DMS114 treated with DMSO at 0.1 percent for 48 hours (cell line): Measurements from ENCODE around the gene C19orf81.
A peak's percentile ranks its signal among the peaks of the same experiment; 100 is the strongest.
"Not testable (repeated sequence)": the region's sequence is repeated elsewhere in the genome, so short reads cannot be mapped to it uniquely, and the experiment has no call there.

Source experiments
- DNase-seq: peaks from one replicate; lab custom pipeline; 2025; ENCODE audit not compliant: unreplicated experiment; lab: John Stamatoyannopoulos, UW

The C19orf81 gene

GRCh38 chr19:50649433-50650391 lies at the start of gene C19orf81:
TSS of gene C19orf81 (plus strand) at chr19:50649445. CDS start at chr19:50649445, 0 bp downstream.
- DNase-seq, result no peak

- no peak for DNase-seq
Measured at GRCh38 chr19:50601407-50602088, 47.7 kb upstream of the C19orf81 start.

GRCh38 chr19:50602089-50602422 lies 47.2 kb upstream of the C19orf81 start:
- no peak for DNase-seq

DNA sequence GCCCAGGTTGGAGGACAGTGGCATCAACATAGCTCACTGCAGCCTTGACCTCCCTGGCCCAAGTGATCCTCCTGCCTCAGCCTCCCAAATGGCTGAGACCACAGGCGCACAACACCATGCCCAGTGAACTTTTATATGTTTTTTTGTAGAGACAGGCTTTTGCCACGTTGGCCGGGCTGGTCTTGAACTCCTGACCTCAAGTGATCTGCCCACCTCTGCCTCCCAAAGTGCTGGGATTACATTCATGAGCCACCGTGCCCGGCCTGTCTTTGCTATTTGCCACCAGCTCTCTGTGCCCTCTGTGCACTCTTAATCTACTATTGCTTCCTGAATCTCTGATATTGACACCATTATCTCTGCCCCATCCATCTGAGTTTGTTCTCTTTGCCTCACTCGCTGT lies 46.7 kb upstream of the C19orf81 start:
- DNase-seq, result no peak

DNA sequence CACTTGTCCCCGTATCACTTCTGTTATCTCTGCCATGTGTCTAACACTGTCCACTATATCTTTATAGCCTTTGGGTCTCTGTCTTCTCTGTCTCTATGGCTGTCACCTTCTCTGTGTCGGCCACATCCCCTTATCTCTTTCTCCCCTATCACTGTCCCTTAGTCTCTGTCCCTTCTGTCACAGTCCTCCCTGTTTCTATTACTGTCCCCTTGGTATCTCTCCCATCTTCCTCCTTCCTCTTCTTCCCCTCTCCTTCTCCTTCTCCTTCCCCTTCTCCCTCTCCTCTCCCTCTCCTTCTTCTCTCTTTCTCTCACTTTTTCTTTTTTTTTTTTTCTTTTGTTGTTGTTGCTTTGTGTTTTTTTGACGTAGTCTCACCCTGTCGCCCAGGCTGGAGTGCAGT lies 46.3 kb upstream of the C19orf81 start:
- DNase-seq, result no peak

DNA sequence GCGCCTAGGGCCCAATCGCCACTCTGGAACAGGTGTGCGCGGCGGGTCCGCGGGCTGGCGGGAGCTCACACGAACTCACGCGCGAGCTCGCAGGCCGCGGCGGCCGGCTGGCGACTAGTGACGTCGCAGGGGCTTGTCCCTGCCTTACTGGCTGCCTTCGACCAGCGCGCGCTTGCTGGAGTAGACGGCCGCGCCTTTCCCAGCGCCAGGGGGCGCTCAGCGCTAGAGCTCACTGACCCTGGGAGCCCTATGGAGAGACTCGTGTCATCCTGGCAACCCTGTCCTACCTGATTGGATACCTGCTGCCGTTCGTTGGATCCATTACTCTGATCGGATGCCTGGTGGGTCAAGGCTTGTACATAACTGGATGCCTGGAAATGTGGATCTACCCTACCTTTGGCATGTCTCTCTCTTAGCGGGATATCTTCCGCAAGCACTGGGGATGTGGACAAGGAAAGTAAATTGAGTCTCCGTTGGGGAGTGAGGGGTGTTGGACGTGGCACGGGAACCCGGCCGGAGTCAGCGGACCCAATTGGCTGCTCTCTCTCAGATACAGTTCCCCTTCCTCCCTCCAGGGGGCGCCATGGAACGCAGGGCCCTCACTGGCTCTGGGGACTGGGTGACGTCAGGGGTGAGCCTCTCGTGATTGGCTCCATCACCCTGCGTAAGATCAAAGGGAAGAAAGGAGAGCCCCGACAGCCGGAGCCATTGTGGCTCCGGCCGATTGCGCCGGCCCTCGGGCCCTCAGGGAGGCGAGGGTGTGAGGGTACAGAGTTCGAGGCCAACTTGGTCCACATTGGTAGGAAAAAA lies 44.8 kb upstream of the C19orf81 start:
- DNase-seq, result not testable (repeated sequence)

DNA sequence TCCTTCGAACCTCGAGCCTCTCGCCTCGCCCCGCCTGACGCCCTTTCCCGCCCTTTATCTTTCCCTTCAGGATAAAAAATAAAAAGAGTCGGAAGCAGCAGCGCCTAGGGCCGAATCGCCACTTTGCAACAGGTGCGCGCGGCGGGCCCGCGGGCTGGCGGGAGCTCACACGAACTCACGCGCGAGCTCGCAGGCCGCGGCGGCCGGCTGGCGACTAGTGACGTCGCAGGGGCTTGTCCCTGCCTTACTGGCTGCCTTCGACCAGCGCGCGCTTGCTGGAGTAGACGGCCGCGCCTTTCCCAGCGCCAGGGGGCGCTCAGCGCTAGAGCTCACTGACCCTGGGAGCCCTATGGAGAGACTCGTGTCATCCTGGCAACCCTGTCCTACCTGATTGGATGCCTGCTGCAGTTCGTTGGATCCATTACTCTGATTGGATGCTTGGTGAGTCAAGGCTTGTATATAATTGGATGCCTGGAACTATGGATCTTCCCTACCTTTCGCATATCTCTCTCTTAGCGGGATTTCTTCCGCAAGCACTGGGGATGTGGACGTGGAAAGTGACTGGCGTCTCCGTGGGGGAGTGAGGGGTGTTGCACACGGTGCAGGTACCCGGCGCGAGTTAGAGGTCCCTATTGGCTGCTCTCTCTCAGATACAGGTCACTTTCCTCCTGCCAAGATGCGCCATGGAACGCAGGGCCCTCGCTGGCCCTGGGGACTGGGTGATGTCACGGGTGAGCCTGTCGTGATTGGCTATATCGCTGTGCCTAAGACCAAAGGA lies 43.0 kb upstream of the C19orf81 start:
- not testable (repeated sequence) for DNase-seq

- no peak for DNase-seq
Measured at GRCh38 chr19:50607388-50607787, 41.9 kb upstream of the C19orf81 start.

DNA sequence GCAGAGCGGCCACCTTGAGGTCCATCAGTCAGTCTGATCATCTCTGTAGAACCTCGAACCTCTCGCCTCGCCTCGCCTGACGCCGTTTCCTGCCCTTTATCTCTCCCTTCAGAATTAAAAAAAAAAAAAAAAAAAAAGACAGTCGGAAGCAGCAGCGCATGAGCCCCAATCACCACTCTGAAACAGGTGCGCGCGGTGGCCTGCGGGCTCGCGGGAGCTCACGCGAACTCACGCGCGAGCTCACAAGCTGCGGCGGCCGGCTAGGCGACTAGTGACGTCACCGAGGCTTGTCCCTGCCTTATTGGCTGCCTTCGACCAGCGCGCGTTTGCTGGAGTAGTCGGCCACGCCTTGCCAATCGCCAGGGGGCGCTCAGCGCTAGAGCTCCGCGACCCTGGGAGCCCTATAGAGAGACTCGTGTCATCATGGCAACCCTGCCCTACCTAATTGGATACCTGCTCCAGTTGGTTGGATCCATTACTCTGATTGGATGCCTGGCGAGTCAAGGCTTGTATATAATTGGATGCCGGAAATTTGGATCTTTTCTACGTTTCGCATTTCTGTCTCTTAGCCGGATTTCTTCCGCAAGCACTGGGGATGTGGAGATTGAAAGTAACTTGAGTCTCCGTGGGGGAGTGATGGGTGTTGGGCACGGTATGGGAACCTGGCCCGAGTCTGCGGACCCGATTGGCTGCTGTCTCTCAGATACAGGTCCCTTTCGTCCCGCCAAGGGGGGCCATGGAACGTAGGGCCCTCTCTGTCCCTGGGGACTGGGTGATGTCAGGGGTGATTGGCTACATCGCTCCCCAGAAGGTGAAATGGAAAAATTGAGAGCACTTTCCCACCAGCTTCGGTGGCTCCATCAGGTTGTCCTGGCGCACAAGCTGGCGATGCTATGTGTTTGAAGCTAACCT lies 41.1 kb upstream of the C19orf81 start:
- DNase-seq, result peak; percentile 69

DNA sequence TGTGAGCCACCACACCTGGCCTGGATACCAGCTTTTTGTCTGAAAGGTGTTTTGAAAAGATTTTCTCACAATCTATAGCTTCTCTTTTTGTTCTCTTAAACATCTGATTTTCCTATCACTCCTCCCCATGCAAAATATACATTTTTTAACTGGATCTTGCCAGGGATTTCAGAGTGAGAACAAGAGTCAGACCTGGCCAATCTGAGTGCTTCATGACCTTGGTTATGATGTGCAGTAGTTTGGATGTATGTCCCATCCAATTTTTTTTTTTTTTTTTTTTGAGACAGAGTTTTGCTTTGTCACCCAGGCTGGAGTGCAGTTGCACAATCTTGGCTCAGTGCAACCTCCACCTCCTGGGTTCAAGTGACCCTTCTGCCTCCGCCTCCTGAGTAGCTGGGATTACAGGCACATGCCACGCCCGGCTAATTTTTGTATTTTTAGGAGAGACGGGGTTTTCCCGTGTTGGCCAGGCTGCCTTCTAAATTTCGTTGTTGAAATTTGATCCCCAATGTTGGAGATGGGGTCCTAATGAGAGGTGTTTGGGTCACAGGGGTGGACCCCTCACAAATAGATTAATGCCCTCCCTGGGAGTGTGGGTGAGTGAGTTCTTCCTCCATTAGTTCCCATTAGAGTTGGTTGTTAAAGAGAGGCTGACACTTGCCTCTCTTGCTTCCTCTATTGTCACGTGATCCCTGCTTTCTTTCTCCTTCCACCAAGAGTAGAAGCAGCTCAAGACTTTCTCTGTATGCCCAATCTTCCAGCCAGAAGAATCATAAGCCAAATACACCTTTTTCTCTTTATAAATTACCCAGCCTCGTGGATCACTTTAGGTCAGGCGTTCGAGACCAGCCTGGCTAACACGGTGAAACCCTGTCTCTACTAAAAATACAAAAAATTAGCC lies 36.5 kb upstream of the C19orf81 start:
- DNase-seq, result not testable (repeated sequence)

- not testable (repeated sequence) for DNase-seq
Measured at GRCh38 chr19:50618379-50618778, 30.9 kb upstream of the C19orf81 start.

GRCh38 chr19:50619184-50619583 lies 30.1 kb upstream of the C19orf81 start:
- DNase-seq, result not testable (repeated sequence)

- DNase-seq, result not testable (repeated sequence)
Measured at GRCh38 chr19:50620394-50620906, 28.8 kb upstream of the C19orf81 start.

- no peak for DNase-seq
Measured at GRCh38 chr19:50624949-50625600, 24.2 kb upstream of the C19orf81 start.

GRCh38 chr19:50626011-50626410 lies 23.2 kb upstream of the C19orf81 start:
- no peak for DNase-seq

DNA sequence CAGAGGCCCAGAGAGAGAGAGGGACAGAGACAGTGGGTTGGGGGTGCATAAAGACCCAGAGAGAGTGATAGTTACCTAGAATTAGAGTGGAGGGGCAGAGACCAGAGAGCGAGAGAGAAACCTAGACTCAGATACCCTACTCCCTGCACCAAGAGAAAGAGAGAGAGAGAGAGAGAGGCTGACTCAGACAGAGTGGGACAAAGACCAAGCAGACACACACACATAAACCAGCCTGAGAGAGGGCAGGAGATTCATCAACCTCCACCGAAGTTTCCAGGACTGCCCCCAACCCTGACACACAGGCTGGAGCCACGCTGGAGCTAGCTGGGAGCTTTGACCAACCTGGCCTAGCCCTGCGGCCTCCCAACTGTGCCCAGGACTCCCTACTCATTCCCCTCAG lies 22.4 kb upstream of the C19orf81 start:
- DNase-seq, result no peak

DNA sequence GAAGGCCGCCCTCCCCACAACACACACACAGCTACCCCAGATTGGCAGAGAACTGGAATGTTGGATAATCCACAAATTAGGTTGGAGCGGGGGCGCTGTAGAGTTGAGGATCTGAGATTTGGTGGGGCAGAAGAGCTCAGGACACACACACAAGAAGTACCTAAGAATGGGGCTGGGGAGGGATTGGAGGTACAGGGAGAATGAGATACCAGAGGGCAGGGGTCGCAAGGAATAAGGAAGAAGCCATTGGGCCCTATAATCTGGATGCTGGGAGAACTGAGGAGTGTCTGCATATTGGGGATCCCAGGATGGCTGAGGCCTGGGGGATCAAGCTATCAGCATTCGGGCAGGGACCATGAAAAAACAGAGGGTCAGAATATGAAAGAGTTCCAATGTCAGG lies 21.1 kb upstream of the C19orf81 start:
- DNase-seq, result no peak

- DNase-seq, result no peak
Measured at GRCh38 chr19:50628551-50628950, 20.7 kb upstream of the C19orf81 start.
